ENCODE data around the gene DNMBP. TPM values are rescaled to one million over a fixed set of nuclear protein-coding genes. Genes with fewer than 3 reads are reported as not detected.
"Not testable (repeated sequence)": the region's sequence is repeated elsewhere in the genome, so short reads cannot be mapped to it uniquely, and the experiment has no call there.

DNMBP gene
- total RNA-seq, 1 donor from 2014 or later = 11.7 TPM

DNA sequence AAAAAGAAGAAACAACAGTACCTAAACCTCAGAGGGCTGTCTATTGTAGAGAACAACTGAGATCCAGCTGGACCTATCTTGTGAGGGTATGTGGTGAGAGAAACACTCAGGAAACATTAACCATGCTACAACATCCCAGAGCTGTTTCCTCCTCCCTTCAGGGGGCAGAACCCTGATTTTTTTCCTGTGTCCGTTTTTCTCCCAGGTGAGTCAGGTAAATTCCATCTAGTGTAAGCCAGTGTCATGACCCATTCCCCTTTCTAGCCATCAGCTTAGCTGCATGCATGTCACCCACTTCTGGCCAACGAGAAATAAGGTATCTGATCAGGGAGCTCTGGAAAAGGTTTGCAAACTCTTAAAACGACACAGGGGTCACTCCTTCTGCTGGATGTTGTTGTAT lies 103.8 kb downstream of the DNMBP start:
- Mint-ChIP-seq H3K4me3 (ENCODE audit: unreplicated experiment) (no peak overlapping the region), H3K9me3 (ENCODE audit: low read depth) (no peaks in the 10 kb centered on the region), H3K27ac (ENCODE audit: unreplicated experiment) (no peak overlapping the region), H3K4me1 (ENCODE audit: low read depth) (peaks cover 3% of the 10 kb centered on the region), H3K36me3 (ENCODE audit: low read depth) (peaks cover 22% of the 10 kb centered on the region), H3K27me3 (ENCODE audit: low read depth) (no peaks in the 10 kb centered on the region)
- TF ChIP-seq, protein P1, sequence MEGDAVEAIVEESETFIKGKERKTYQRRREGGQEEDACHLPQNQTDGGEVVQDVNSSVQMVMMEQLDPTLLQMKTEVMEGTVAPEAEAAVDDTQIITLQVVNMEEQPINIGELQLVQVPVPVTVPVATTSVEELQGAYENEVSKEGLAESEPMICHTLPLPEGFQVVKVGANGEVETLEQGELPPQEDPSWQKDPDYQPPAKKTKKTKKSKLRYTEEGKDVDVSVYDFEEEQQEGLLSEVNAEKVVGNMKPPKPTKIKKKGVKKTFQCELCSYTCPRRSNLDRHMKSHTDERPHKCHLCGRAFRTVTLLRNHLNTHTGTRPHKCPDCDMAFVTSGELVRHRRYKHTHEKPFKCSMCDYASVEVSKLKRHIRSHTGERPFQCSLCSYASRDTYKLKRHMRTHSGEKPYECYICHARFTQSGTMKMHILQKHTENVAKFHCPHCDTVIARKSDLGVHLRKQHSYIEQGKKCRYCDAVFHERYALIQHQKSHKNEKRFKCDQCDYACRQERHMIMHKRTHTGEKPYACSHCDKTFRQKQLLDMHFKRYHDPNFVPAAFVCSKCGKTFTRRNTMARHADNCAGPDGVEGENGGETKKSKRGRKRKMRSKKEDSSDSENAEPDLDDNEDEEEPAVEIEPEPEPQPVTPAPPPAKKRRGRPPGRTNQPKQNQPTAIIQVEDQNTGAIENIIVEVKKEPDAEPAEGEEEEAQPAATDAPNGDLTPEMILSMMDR (IDR thresholded peaks at IDR 0.05) = no peak
- no peak for DNase-seq (ENCODE audit: low spot score)

DNA sequence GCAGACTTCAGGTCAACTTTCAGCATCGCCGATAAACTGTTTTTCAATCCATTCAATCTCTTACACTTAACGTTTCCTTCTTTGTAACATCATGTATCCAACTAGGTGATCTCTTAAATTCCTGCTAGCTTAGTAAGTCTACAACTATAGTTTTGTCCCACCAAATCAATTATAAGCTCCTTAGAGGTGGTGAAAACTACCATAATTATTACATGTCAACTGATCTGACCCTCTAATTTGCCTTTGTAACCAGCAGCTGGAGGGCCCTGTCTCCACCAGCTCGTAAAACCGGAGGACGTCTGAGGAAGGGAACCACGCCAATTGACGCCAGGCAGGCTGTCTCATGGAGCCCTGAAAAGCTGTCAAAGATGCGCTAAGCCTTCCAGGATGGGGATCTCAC lies 113.9 kb downstream of the DNMBP start:
- no peak overlapping the region for H3K27ac Mint-ChIP-seq (ENCODE audit: unreplicated experiment)
- TF ChIP-seq, protein P1 (IDR thresholded peaks at IDR 0.05) = no peak
- DNase-seq (ENCODE audit: low spot score) = no peak
- no peak overlapping the region for H3K4me3 Mint-ChIP-seq (ENCODE audit: unreplicated experiment)
- no peaks in the 10 kb centered on the region for H3K9me3 Mint-ChIP-seq (ENCODE audit: low read depth)
- peaks cover 36% of the 10 kb centered on the region for H3K36me3 Mint-ChIP-seq (ENCODE audit: low read depth)
- H3K4me1 Mint-ChIP-seq (ENCODE audit: low read depth) = peaks cover 17% of the 10 kb centered on the region
- H3K27me3 Mint-ChIP-seq (ENCODE audit: low read depth) = no peaks in the 10 kb centered on the region

DNA sequence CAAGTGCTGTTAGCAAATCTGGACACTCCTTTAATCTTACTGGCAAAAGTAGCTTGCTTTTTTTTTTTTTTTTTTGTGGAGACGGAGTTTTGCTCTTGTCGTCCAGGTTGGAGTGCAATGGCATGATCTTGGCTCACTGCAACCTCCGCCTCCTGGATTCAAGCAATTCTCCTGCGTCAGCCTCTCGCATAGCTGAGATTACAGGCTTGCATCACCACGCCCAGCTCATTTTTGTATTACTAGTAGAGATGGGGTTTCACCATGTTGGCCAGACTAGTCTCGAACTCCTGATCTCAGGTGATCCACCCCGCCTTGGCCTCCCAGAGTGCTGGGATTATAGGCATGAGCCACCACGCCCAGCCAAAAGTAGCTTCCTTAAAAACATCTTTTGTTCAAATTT lies 114.7 kb downstream of the DNMBP start:
- not testable (repeated sequence) for H3K27ac Mint-ChIP-seq (ENCODE audit: unreplicated experiment); DNase-seq (ENCODE audit: low spot score); H3K9me3 Mint-ChIP-seq (ENCODE audit: low read depth); H3K27me3 Mint-ChIP-seq (ENCODE audit: low read depth); H3K4me3 Mint-ChIP-seq (ENCODE audit: unreplicated experiment)
- peaks cover 36% of the 10 kb centered on the region for H3K36me3 Mint-ChIP-seq (ENCODE audit: low read depth)
- peaks cover 17% of the 10 kb centered on the region for H3K4me1 Mint-ChIP-seq (ENCODE audit: low read depth)

DNA sequence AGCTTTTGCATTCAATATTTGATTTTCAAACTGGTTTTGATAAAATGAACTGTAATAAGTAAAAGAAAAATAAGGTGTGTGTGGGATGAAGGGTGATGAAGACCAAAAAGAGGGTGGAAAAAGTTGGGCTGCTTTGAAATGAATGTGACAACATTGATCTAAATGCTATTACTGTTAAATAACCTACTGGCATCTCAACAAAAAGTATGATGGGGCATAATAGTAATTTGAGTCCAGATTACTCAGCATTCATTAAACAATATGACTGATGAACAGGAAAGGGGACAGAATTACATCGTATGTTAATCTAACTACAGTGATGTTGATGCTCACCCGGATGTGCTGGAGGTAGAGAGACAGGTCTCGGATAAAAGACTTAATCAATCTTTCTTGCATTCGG lies 115.1 kb downstream of the DNMBP start:
- H3K27ac Mint-ChIP-seq (ENCODE audit: unreplicated experiment) = no peak overlapping the region
- no peak for DNase-seq (ENCODE audit: low spot score)
- peaks cover 36% of the 10 kb centered on the region for H3K36me3 Mint-ChIP-seq (ENCODE audit: low read depth)
- no peaks in the 10 kb centered on the region for H3K9me3 Mint-ChIP-seq (ENCODE audit: low read depth)
- no peak overlapping the region for H3K4me3 Mint-ChIP-seq (ENCODE audit: unreplicated experiment)
- peaks cover 17% of the 10 kb centered on the region for H3K4me1 Mint-ChIP-seq (ENCODE audit: low read depth)
- H3K27me3 Mint-ChIP-seq (ENCODE audit: low read depth) = no peaks in the 10 kb centered on the region
- TF ChIP-seq, protein P1 (IDR thresholded peaks at IDR 0.05) = no peak

DNA sequence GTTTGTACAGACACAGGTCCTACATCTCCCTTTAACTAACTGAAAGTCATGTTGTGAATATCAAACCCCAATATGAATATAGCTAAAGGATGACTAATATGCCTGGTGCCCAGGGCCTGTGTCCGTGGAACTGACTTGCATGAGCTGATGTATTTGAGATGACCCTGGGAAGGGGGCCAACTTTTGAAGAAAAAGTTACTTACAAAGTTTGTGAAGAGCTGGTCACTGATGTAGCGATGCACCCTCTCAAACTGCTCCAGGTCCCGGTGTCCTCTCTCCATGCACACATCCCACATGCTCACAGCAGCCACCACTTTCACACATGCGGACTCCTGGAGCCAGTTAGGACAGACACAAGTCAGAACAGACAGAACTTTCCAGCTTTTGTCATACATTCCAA lies 121.1 kb downstream of the DNMBP start:
- Mint-ChIP-seq H3K4me1 (ENCODE audit: low read depth) (peaks cover 15% of the 10 kb centered on the region), H3K27me3 (ENCODE audit: low read depth) (no peaks in the 10 kb centered on the region), H3K9me3 (ENCODE audit: low read depth) (no peaks in the 10 kb centered on the region), H3K36me3 (ENCODE audit: low read depth) (peaks cover 19% of the 10 kb centered on the region), H3K4me3 (ENCODE audit: unreplicated experiment) (peak overlapping the region; percentile 16), H3K27ac (ENCODE audit: unreplicated experiment) (peak overlapping the region; percentile 89)
- DNase-seq (ENCODE audit: low spot score) = no peak
- TF ChIP-seq, protein P1 (IDR thresholded peaks at IDR 0.05) = no peak

DNA sequence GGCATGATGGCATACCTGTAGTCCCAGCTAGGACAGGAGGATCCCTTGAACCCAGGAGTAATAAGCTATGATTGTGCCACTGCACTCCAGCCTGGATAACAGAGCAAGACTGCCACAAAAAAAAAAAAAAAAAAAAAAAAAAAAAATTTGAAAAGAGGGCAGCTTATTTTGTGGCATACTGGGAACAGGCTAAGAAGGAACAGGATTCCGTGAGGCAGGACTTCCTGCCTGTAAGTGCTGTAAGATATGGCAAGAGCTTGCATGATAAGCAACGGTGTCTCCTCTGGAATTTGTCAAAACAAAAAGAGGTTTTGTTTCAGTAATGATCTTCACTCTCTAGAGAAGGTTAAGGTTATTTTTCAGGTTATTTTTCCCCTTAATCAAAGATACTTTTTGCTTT lies 126.2 kb downstream of the DNMBP start:
- Mint-ChIP-seq H3K4me3 (ENCODE audit: unreplicated experiment) (no peak overlapping the region), H3K27ac (ENCODE audit: unreplicated experiment) (no peak overlapping the region), H3K27me3 (ENCODE audit: low read depth) (no peaks in the 10 kb centered on the region), H3K4me1 (ENCODE audit: low read depth) (peaks cover 4% of the 10 kb centered on the region), H3K9me3 (ENCODE audit: low read depth) (no peaks in the 10 kb centered on the region), H3K36me3 (ENCODE audit: low read depth) (peaks cover 46% of the 10 kb centered on the region)
- TF ChIP-seq, protein P1 (IDR thresholded peaks at IDR 0.05) = no peak
- DNase-seq (ENCODE audit: low spot score) = no peak

Data from chondrocyte (in vitro differentiated cells).